ENCODE data around the gene MTHFD1. TPM values are rescaled to one million over a fixed set of nuclear protein-coding genes. Genes with fewer than 3 reads are reported as not detected.

Gene MTHFD1
- polyA plus RNA-seq, 3 donors: 75.8 to 98.6 (median 91.1) TPM

DNA sequence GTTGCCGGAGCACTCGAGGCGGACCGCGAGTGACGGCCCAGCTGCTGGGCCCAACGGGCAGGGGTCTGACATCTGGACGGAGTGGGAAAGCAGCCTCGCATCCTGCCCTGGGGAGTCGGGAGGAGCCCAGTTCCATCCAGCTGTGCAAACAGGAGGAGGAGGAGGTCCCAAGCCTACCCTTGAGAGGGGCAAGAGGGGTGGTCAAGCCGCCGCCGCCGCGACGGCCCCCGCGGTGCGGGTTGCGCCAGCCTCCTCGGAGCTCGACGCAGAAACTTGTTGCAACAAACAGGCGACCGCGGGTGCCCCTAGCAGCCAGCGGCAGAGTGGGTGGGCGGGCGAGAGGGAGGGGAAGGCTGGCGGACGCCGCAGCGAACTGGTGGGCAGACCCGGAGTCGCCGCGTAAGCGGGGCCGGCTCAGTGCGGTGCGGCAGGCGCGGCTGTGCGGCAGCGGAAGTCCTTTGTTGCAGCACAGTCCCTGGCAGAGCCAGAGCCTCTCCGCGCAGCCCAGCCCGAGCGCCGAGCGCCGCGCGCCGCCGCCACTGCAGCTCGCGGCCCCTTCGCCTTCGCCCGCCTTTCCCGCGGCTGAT lies 116.2 kb downstream of the MTHFD1 start, which contains the start of gene ZBTB1:
ZBTB1 (plus strand) TSS at position 461 of the 587 bp plus-strand sequence. CDS start 16,735 bp downstream, outside the sequence.
- DNase-seq (ENCODE audit: extremely low read depth in 1 of 11, low read depth in 9 of 11, low spot score in 4 of 11): peak in 10 of 11 donors; percentile 65 to 78 (median 73)

DNA sequence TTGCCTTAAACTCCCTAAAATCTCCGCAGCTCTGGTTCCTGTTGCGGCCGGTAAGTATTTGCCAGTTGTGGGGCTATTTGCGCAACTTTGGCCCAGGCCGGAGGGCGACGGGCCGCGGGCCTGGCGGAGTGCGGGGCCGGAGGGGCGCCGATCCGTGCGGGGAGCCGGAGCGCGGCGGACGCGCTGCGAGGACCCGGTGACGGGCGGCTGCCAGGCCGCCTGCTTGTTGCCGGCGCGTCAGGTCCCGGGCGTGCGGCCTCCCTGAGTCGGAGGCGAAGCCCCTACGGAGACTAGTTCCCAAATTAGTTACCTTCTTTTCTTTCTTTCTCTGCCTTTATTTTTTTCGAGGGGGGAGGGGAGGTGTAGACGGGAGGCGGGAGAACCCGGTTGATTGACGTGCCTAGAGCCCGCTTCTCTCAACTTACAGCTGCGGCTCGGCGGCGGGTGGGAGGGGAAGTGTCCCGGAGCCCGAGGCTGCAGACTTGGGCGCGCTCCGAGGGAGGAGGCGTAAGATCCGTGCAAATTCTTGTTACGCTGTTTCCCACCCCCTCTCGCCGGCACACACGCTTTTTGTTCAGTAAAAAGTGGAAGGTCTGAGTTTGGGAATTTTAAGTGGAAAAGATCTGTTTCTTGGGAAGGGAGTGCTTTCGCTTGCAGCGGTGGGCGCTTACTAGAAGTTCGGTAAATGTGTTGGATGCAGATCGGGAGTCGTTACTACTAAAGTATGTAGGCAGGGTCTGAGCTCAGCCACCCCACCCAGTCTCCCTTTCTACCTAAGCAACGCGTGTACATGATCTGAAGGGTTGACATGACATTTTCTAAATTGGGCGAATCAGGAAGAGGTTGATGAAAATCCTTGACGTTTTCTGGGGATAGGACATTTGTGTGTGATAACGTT lies 117.0 kb downstream of the MTHFD1 start:
- peak; percentile 72 to 91 (median 85) for DNase-seq (ENCODE audit: extremely low read depth in 1 of 11, low read depth in 9 of 11, low spot score in 4 of 11)

DNA sequence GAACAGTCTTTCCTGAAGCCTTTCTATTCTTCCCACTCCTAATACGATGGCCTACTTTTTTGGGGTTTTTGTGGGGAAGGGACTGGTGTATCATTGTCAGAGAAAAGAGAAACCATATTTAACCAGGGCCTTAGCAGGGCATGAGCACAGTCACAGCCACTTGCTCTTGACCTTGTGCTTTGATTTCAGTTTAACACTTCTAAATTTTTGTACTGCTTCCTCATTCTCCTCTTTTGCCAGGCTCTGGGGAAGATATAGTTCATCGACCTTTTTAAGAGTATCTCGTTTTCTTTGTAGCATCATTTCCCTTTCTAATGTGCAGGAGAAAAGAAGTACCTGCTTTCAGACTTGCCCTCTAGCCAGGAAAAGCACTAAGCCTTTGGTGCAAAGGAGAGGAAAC lies 118.6 kb downstream of the MTHFD1 start:
- no peak for DNase-seq (ENCODE audit: extremely low read depth in 1 of 11, low read depth in 9 of 11, low spot score in 4 of 11)

DNA sequence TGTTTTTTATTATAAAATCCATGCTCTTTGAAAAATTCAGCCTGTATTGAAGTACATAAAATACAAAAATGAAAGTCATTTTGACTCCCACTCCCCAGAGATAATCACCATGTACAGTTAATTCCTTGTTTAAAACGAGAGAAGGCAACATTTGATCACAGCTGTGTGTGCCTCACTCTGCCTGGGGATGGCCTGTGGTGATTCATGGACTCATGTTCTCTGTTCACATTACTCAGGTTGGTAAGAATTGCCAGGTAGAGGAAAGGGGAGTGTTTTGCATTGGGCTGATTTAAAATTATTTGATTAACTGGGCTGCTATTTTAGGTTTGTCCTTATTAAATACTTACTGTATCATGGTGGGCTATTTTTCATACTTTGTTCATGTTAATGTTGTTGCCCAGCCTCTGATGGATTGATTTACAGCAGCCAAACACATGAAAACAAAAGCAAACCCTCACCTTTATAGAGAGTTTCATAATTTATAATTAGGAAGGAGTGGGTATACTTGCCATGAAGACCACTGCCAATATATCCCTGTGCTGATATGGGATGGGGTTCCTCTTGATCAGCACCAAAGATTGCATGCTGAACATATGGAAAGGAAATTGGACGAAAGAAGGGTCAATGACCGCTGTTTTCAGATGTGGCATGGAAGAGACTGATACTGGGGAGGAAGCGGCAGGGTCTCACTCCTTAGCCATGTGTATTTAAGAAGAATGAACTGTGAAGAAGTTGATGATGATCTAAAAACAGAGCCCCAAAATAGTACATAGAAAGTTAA lies 119.4 kb downstream of the MTHFD1 start:
- no peak for DNase-seq (ENCODE audit: extremely low read depth in 1 of 11, low read depth in 9 of 11, low spot score in 4 of 11)

DNA sequence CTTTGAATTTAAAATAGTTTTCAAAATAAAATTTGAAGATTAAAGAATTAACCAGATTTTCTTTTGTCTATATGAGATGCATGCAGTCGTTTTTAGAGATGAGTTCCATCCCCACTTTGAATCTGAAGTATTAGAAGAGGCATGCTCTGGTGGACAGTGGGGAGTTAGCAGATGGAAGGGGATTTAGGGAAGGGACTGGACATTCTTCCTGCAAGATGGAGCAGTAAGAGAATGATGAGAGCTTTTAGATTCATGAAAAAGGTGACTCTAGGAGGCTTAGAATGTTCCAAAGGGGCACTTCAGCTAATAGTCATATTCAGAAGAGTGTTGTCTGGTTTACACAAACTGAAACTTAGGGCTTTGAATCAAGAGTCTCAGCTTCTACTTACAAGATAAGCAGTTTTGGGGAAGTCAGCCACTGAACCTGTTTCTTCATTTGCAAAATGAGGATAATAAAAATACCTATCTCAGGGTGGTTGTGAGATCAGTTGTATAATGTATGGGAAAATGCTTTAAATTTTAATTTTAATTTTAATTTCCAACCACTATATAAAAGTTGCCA lies 120.1 kb downstream of the MTHFD1 start:
- no peak for DNase-seq (ENCODE audit: extremely low read depth in 1 of 11, low read depth in 9 of 11, low spot score in 4 of 11)

DNA sequence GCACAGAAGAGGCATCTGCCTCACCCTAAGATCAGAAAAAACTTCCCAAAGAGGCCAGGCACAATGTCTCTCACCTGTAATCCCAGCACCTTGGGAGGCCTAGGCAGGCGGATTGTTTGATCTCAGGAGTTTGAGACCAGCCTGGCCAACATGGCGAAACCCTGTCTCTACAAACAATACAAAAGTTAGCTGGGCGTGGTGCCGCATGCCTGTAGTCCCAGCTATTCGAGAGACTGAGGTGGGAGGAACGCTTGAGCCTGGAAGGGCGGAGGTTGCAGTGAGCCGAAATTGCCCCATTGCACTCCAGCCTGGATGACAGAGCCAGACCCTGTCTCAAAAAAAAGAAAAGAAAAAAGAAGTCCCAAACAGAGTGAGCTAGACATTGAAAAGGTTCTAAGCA lies 120.9 kb downstream of the MTHFD1 start:
- DNase-seq (ENCODE audit: extremely low read depth in 1 of 11, low read depth in 9 of 11, low spot score in 4 of 11): no peak

Other genes starting within 250 kb of the MTHFD1 start
- gene ESR2, start 94.0 kb upstream of the MTHFD1 start, polyA plus RNA-seq (ENCODE audit: insufficient read length in 3 of 3): 1 to 10 TPM; 1.1 to 1.7 (median 1.2) TPM
- gene AKAP5, start 77.1 kb downstream of the MTHFD1 start, polyA plus RNA-seq (ENCODE audit: insufficient read length in 3 of 3): 1 to 10 TPM; 6.4 to 8.4 (median 8.1) TPM
- 10 to 100 TPM in 1 of 3 donors, 1 to 10 TPM in 2; 7.0 to 14.4 (median 8.5) TPM for gene ZBTB25, start 115.5 kb downstream of the MTHFD1 start, polyA plus RNA-seq (ENCODE audit: insufficient read length in 3 of 3)
- 10 to 100 TPM; 62.6 to 74.3 (median 69.4) TPM for gene ZBTB1, start 116.4 kb downstream of the MTHFD1 start, polyA plus RNA-seq (ENCODE audit: insufficient read length in 3 of 3)
- 10 to 100 TPM; 16.3 to 20.6 (median 17.6) TPM for gene HSPA2, start 152.4 kb downstream of the MTHFD1 start, polyA plus RNA-seq (ENCODE audit: insufficient read length in 3 of 3)
- under 1 TPM; 0.53 to 0.70 (median 0.67) TPM for gene PPP1R36, start 161.6 kb downstream of the MTHFD1 start, polyA plus RNA-seq (ENCODE audit: insufficient read length in 3 of 3)

Data from renal cortex interstitium (tissue), 11 donors.